HepG2 (cell line): ENCODE data around the gene MAP3K14. TPM values are rescaled to one million over a fixed set of nuclear protein-coding genes. Genes with fewer than 3 reads are reported as not detected.

Experiments
- ATAC-seq: fragments of 200-7000 bp; cut with Tn5 transposase; 3 replicates; pipeline ENCODE4 v1.9.1; 2020; ENCODE audit warnings: mild to moderate bottlenecking, moderate library complexity
- BruUV-seq: library from RNA; stranded (reverse); fragments of 400-500 nt; replicated peaks from 2 replicates; lab custom pipeline; 2021; lab: Mats Ljungman, UMichigan
- CTCF ChIA-PET: fragments of 300-600 bp; formaldehyde crosslinking; extraction: SDS; loops from one replicate; lab custom pipeline; 2021; ENCODE audit warnings: low total read pairs, inconsistent platforms, low intra/inter-chr PET ratio; lab: Yijun Ruan, JAX
- POLR2A ChIA-PET: fragments of 350-600 bp; sonication (Branson Sonifier 250); formaldehyde crosslinking; loops from one replicate; lab custom pipeline; 2020; ENCODE audit warnings: antibody characterized with exemption, inconsistent platforms; lab: Yijun Ruan, JAX
- DNase-seq: peaks from one replicate; pipeline ENCODE4 v3.0.0-alpha.2; 2015; ENCODE audit warnings: low spot score
- FAIRE-seq: peaks from 3 replicates; lab custom pipeline; 2011; peaks lifted over from hg19 to GRCh38; lab: Jason Lieb, UNC
- H2AFZ ChIP-seq: one replicate; pipeline ENCODE4 v1.6.1; 2011; ENCODE audit warnings: low read length, inconsistent platforms
- H3K27ac ChIP-seq: fragments of 300-600 bp; 3 replicates; pipeline ENCODE4 v1.8.0; 2011; ENCODE audit warnings: mixed run types, mild to moderate bottlenecking, mixed read lengths, low read length, inconsistent platforms; ENCODE audit not compliant: insufficient read depth; ENCODE audit errors: extremely low read length
- H3K27me3 ChIP-seq, 2 experiments: fragments of 200-600 bp in 1 of 2; 2 replicates in 1 of 2; 3 replicates in 1 of 2; pipeline versions ENCODE4 v1.6.0 to v1.8.0; 2011; ENCODE audit warnings: low read length in 2 of 2, mild to moderate bottlenecking in 2 of 2, moderate library complexity in 2 of 2, inconsistent platforms in 1 of 2; ENCODE audit not compliant: insufficient read depth in 2 of 2, control insufficient read depth in 1 of 2
- H3K36me3 ChIP-seq, 2 experiments: fragments of 200-600 bp in 1 of 2; replicated peaks in 1 of 2; 2 replicates in 1 of 2; 3 replicates in 1 of 2; pipeline versions ENCODE4 v1.5.1 to v1.8.0; 2011; ENCODE audit warnings: low read length in 2 of 2, inconsistent platforms in 1 of 2; ENCODE audit not compliant: insufficient read depth in 2 of 2, control insufficient read depth in 1 of 2
- H3K4me1 ChIP-seq: 2 replicates; pipeline ENCODE4 v1.5.1; 2012; ENCODE audit warnings: low read length, inconsistent platforms; ENCODE audit not compliant: insufficient read depth
- H3K4me2 ChIP-seq: 2 replicates; pipeline ENCODE4 v1.6.0; 2011; ENCODE audit warnings: low read depth, low read length, inconsistent platforms
- H3K4me3 ChIP-seq, 3 experiments: fragments of 200-600 bp in 1 of 3; sonication (generic), shearing (Covaris generic) in 1 of 3; replicated peaks in 1 of 3; 2 replicates each; pipeline ENCODE4 v1.5.1; 2011 to 2016; ENCODE audit warnings: low read length in 3 of 3, inconsistent platforms in 2 of 3, low read depth in 2 of 3, mild to moderate bottlenecking in 2 of 3, control low read depth in 1 of 3, mixed read lengths in 1 of 3; ENCODE audit not compliant: insufficient read depth in 1 of 3
- H3K79me2 ChIP-seq: one replicate; pipeline ENCODE4 v1.6.1; 2011; ENCODE audit warnings: low read length, inconsistent platforms; ENCODE audit not compliant: insufficient read depth
- H3K9ac ChIP-seq: 2 replicates; pipeline ENCODE4 v1.6.0; 2011; ENCODE audit warnings: mild to moderate bottlenecking, low read depth, low read length, inconsistent platforms; ENCODE audit not compliant: insufficient read depth
- H3K9me3 ChIP-seq: 2 replicates; pipeline ENCODE4 v1.5.1; 2012; ENCODE audit warnings: mild to moderate bottlenecking, low read length
- H4K20me1 ChIP-seq: 2 replicates; pipeline ENCODE4 v1.6.0; 2011; ENCODE audit warnings: inconsistent platforms, mild to moderate bottlenecking, low read length, moderate library complexity; ENCODE audit not compliant: insufficient read depth
- CCAR2 ChIP-seq: fragments of 200-400 bp; formaldehyde crosslinking; optimal IDR thresholded peaks from 2 replicates; pipeline ENCODE3; 2018; ENCODE audit warnings: low read depth, mild to moderate bottlenecking, low read length, moderate library complexity
- CEBPB ChIP-seq: IDR thresholded peaks from 2 replicates; pipeline ENCODE4 v1.6.1; 2011; ENCODE audit warnings: low read depth, low read length, improper control_type of control experiment, borderline replicate concordance
- NFE2L1 ChIP-seq: sonication (generic); formaldehyde crosslinking; IDR thresholded peaks from 2 replicates; pipeline ENCODE4 v1.4.0; 2020; ENCODE audit warnings: missing genetic modification reagents, mild to moderate bottlenecking, borderline replicate concordance
- NFYC ChIP-seq: IDR thresholded peaks from 2 replicates; pipeline ENCODE4 v1.6.1; 2016; ENCODE audit warnings: missing genetic modification reagents, missing compliant biosample characterization
- POLR2A ChIP-seq, 2 experiments: IDR thresholded peaks; 2 replicates each; pipeline ENCODE4 v1.6.1; 2011; ENCODE audit warnings: low read depth in 2 of 2, low read length in 2 of 2, mild to moderate bottlenecking in 1 of 2, moderate library complexity in 1 of 2; ENCODE audit not compliant: insufficient read depth in 1 of 2
- SIX1 ChIP-seq: sonication (generic); formaldehyde crosslinking; IDR thresholded peaks from 2 replicates; pipeline ENCODE4 v1.4.0; 2020; ENCODE audit warnings: missing genetic modification reagents, borderline replicate concordance
- SRSF1 ChIP-seq: fragments of 200-400 bp; formaldehyde crosslinking; optimal IDR thresholded peaks from 2 replicates; pipeline ENCODE3; 2017; ENCODE audit warnings: mild to moderate bottlenecking, low read depth, low read length, moderate library complexity
- SSRP1 ChIP-seq: IDR thresholded peaks from 2 replicates; pipeline ENCODE4 v1.6.1; 2016; ENCODE audit warnings: control low read depth
- ZNF264 ChIP-seq: sonication (generic); formaldehyde crosslinking; IDR thresholded peaks from 2 replicates; pipeline ENCODE4 v1.4.0; 2020; ENCODE audit warnings: missing genetic modification reagents
- ZNF281 ChIP-seq: sonication (generic); formaldehyde crosslinking; IDR thresholded peaks from 2 replicates; pipeline ENCODE4 v1.4.0; 2020; ENCODE audit warnings: missing genetic modification reagents, borderline replicate concordance
- ZNF552 ChIP-seq: sonication (generic); formaldehyde crosslinking; IDR thresholded peaks from 2 replicates; pipeline ENCODE4 v1.9.0; 2022; ENCODE audit warnings: missing genetic modification reagents, mild to moderate bottlenecking, borderline replicate concordance
- ZNF746 ChIP-seq: sonication (generic); formaldehyde crosslinking; IDR thresholded peaks from 2 replicates; pipeline ENCODE4 v1.8.0; 2022; ENCODE audit warnings: mild to moderate bottlenecking, missing genetic modification reagents
- ZNF75D ChIP-seq: sonication (generic); formaldehyde crosslinking; IDR thresholded peaks from 2 replicates; pipeline ENCODE4 v1.8.1; 2023; ENCODE audit warnings: missing genetic modification reagents, mild to moderate bottlenecking, borderline replicate concordance
- ZNF781 ChIP-seq: sonication (generic); formaldehyde crosslinking; IDR thresholded peaks from 2 replicates; pipeline ENCODE4 v1.5.1; 2020; ENCODE audit warnings: borderline replicate concordance, mild to moderate bottlenecking, missing genetic modification reagents; ENCODE audit errors: not compliant biosample characterization
- ZNF788 ChIP-seq: sonication (generic); formaldehyde crosslinking; IDR thresholded peaks from 2 replicates; pipeline ENCODE4 v1.5.0; 2020; ENCODE audit warnings: mild to moderate bottlenecking, missing genetic modification reagents, borderline replicate concordance
- WGBS: methylation state at CpG from one replicate; pipeline ENCODE4 v1.1.6; 2017; ENCODE audit warnings: low lambda C conversion rate; 5-methylcytosine and 5-hydroxymethylcytosine counted together
- in situ Hi-C: cut with HindIII; loops from 2 replicates; pipeline ENCODE4 v1.10.0; 2017; ENCODE audit warnings: low pct_unique_long_range_greater_than_20kb; ENCODE audit not compliant: extremely low pct_ligation_motif_present
- intact Hi-C: fragments of 100-400 bp; cut with micrococcal nuclease; formaldehyde crosslinking; loops from one replicate; pipeline ENCODE4 v1.10.0; 2022; ENCODE audit not compliant: unreplicated experiment
- polyA plus RNA-seq, 8 experiments: library from polyadenylated mRNA; depleted of rRNA in 3 of 8; stranded (reverse) in 7 of 8; unstranded in 1 of 8; fragments of >200 nt; fragmentation: Illumina TruSeq in 4 of 8; extraction: Trizol in 4 of 8; gene quantifications; 2 replicates each; pipeline versions ENCODE4 v1.2.1 to v1.2.3, GENCODE V29; 2011 to 2016; ENCODE audit warnings: low read depth in 4 of 8, missing spikeins in 1 of 8, mixed read lengths in 1 of 8; ENCODE audit not compliant: insufficient read depth in 1 of 8
- total RNA-seq, 5 experiments: library from RNA; depleted of rRNA; stranded (reverse); fragments of >200 nt; fragmentation: Illumina TruSeq; extraction: Trizol; gene quantifications; 2 replicates each; pipeline ENCODE4 v1.2.3, GENCODE V29; 2016; ENCODE audit warnings: low read depth in 1 of 5
- TF ChIP-seq, protein P1 (sequence below): sonication (generic); formaldehyde crosslinking; IDR thresholded peaks from 2 replicates; pipeline ENCODE4 v1.4.0; 2020; ENCODE audit warnings: missing genetic modification reagents, borderline replicate concordance
- TF ChIP-seq, protein P2 (sequence below): sonication (generic); formaldehyde crosslinking; conservative IDR thresholded peaks from 2 replicates; pipeline ENCODE4 v1.4.0; 2020; ENCODE audit warnings: mild to moderate bottlenecking, missing genetic modification reagents, moderate library complexity

The MAP3K14 gene
- total and polyA plus RNA-seq, 2 of the 13 experiments (the other 11 are each of a cell fraction or from before 2014, with no cell fraction given): 2.6 TPM

- no peaks in the 10 kb centered on the region for H3K79me2 ChIP-seq
- H4K20me1 ChIP-seq: no peaks in the 10 kb centered on the region
- DNase-seq (no peak), FAIRE-seq (no peak), ATAC-seq (no peak)
- WGBS: 94% methylated on average over 10 of the region's 10 CpGs
- intact Hi-C loops (no loop called here), in situ Hi-C loops (no loop called here)
- ChIA-PET POLR2A (no interaction called here), CTCF (no interaction called here)
- no peak overlapping the region for H2AFZ ChIP-seq
- H3K4me3 ChIP-seq: no peak overlapping the region
- H3K27me3 ChIP-seq: no peaks in the 10 kb centered on the region
- peaks cover 20 to 53% of the 10 kb centered on the region in 2 experiments for H3K36me3 ChIP-seq
- no peak overlapping the region for H3K9ac ChIP-seq
- H3K9me3 ChIP-seq: no peaks in the 10 kb centered on the region
- peaks cover 17% of the 10 kb centered on the region for H3K4me1 ChIP-seq
- TF ChIP-seq CCAR2 (no peak), ZNF281 (CRISPR knock-in tag) (no peak), POLR2A (IDR thresholded peaks at IDR 0.05; ENCODE audit: insufficient read depth in 1 of 2, low read depth in 2 of 2, low read length in 2 of 2) (no peak), SIX1 (CRISPR knock-in tag) (no peak), SSRP1 (no peak), ZNF781 (CRISPR knock-in tag) (no peak), CEBPB (no peak), ZNF264 (CRISPR knock-in tag) (no peak), ZNF788 (CRISPR knock-in tag) (no peak), NFE2L1 (CRISPR knock-in tag) (no peak), NFYC (CRISPR knock-in tag) (no peak), ZNF75D (CRISPR knock-in tag) (no peak), ZNF746 (no peak), SRSF1 (no peak), ZNF552 (CRISPR knock-in tag) (no peak)
- TF ChIP-seq, protein P1, sequence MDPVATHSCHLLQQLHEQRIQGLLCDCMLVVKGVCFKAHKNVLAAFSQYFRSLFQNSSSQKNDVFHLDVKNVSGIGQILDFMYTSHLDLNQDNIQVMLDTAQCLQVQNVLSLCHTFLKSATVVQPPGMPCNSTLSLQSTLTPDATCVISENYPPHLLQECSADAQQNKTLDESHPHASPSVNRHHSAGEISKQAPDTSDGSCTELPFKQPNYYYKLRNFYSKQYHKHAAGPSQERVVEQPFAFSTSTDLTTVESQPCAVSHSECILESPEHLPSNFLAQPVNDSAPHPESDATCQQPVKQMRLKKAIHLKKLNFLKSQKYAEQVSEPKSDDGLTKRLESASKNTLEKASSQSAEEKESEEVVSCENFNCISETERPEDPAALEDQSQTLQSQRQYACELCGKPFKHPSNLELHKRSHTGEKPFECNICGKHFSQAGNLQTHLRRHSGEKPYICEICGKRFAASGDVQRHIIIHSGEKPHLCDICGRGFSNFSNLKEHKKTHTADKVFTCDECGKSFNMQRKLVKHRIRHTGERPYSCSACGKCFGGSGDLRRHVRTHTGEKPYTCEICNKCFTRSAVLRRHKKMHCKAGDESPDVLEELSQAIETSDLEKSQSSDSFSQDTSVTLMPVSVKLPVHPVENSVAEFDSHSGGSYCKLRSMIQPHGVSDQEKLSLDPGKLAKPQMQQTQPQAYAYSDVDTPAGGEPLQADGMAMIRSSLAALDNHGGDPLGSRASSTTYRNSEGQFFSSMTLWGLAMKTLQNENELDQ (CRISPR knock-in tag): no peak
- TF ChIP-seq, protein P2, sequence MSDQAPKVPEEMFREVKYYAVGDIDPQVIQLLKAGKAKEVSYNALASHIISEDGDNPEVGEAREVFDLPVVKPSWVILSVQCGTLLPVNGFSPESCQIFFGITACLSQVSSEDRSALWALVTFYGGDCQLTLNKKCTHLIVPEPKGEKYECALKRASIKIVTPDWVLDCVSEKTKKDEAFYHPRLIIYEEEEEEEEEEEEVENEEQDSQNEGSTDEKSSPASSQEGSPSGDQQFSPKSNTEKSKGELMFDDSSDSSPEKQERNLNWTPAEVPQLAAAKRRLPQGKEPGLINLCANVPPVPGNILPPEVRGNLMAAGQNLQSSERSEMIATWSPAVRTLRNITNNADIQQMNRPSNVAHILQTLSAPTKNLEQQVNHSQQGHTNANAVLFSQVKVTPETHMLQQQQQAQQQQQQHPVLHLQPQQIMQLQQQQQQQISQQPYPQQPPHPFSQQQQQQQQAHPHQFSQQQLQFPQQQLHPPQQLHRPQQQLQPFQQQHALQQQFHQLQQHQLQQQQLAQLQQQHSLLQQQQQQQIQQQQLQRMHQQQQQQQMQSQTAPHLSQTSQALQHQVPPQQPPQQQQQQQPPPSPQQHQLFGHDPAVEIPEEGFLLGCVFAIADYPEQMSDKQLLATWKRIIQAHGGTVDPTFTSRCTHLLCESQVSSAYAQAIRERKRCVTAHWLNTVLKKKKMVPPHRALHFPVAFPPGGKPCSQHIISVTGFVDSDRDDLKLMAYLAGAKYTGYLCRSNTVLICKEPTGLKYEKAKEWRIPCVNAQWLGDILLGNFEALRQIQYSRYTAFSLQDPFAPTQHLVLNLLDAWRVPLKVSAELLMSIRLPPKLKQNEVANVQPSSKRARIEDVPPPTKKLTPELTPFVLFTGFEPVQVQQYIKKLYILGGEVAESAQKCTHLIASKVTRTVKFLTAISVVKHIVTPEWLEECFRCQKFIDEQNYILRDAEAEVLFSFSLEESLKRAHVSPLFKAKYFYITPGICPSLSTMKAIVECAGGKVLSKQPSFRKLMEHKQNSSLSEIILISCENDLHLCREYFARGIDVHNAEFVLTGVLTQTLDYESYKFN (CRISPR knock-in tag): no peak
- no peak overlapping the region for H3K4me2 ChIP-seq
- H3K27ac ChIP-seq: no peak overlapping the region
- no TSS peak for BruUV-seq
These were observed 28.0 kb downstream of the MAP3K14 start for GRCh38 chr17:45288825-45289224.
